WTC11 (cell line): ENCODE results near the gene CALHM4. TPM values are rescaled to one million over a fixed set of nuclear protein-coding genes. Genes with fewer than 3 reads are reported as not detected.

ENCODE experiments used
- ATAC-seq: fragments of 200-7000 bp; cut with Tn5 transposase; 2 replicates; pipeline ENCODE4 v1.10.0; 2021; ENCODE audit warnings: mild to moderate bottlenecking, moderate library complexity
- CTCF ChIA-PET: fragments of 300-600 bp; sonication (Branson Sonifier 250); formaldehyde crosslinking; loops from one replicate; lab custom pipeline; 2021; ENCODE audit warnings: antibody characterized with exemption; lab: Charles Lee
- POLR2A ChIA-PET: fragments of 350-600 bp; sonication (Branson Sonifier 250); formaldehyde crosslinking; loops from one replicate; lab custom pipeline; 2021; ENCODE audit warnings: antibody characterized with exemption; lab: Charles Lee
- DNase-seq: peaks from one replicate; pipeline ENCODE4 v3.0.0; 2021; ENCODE audit warnings: low spot score
- H3K27ac Mint-ChIP-seq: 2 replicates; pipeline ENCODE4 v1.8.0; 2021; ENCODE audit warnings: mixed read lengths
- H3K27me3 Mint-ChIP-seq: 2 replicates; pipeline ENCODE4 v1.8.0; 2021; ENCODE audit warnings: low read depth, mild to moderate bottlenecking, moderate library complexity, mixed read lengths
- H3K36me3 Mint-ChIP-seq: 2 replicates; pipeline ENCODE4 v1.8.0; 2021; ENCODE audit warnings: mixed read lengths
- H3K4me1 Mint-ChIP-seq: 2 replicates; pipeline ENCODE4 v1.8.0; 2022; ENCODE audit warnings: mixed read lengths
- H3K4me3 Mint-ChIP-seq: 2 replicates; pipeline ENCODE4 v1.8.0; 2021; ENCODE audit warnings: mild to moderate bottlenecking, moderate library complexity, mixed read lengths
- H3K9me3 Mint-ChIP-seq: 2 replicates; pipeline ENCODE4 v1.8.0; 2021; ENCODE audit warnings: mixed read lengths
- CREB1 ChIP-seq: sonication (generic); formaldehyde crosslinking; IDR thresholded peaks from 2 replicates; pipeline ENCODE4 v1.8.0; 2023; ENCODE audit warnings: mild to moderate bottlenecking, missing genetic modification reagents
- ELF4 ChIP-seq: sonication (generic); formaldehyde crosslinking; IDR thresholded peaks from 2 replicates; pipeline ENCODE4 v1.8.1; 2022; ENCODE audit warnings: low read depth, mild to moderate bottlenecking, moderate library complexity, missing genetic modification reagents
- EMX1 ChIP-seq: fragments of 250-450 bp; sonication (Bioruptor Pico); IDR thresholded peaks from 2 replicates; pipeline ENCODE4 v1.8.0; 2021; ENCODE audit warnings: mild to moderate bottlenecking
- ERG ChIP-seq: fragments of 250-450 bp; sonication (Bioruptor Pico); IDR thresholded peaks from 2 replicates; pipeline ENCODE4 v1.8.0; 2021; ENCODE audit warnings: mild to moderate bottlenecking
- FOXJ3 ChIP-seq: sonication (generic); formaldehyde crosslinking; IDR thresholded peaks from 2 replicates; pipeline ENCODE4 v1.9.0; 2021; ENCODE audit warnings: missing genetic modification reagents, mild to moderate bottlenecking, borderline replicate concordance
- KAT7 ChIP-seq: sonication (generic); formaldehyde crosslinking; IDR thresholded peaks from 2 replicates; pipeline ENCODE4 v1.8.1; 2023; ENCODE audit warnings: missing genetic modification reagents, mild to moderate bottlenecking, borderline replicate concordance
- MLX ChIP-seq: sonication (generic); formaldehyde crosslinking; IDR thresholded peaks from 2 replicates; pipeline ENCODE4 v1.8.1; 2023; ENCODE audit warnings: mild to moderate bottlenecking, missing genetic modification reagents, moderate library complexity
- RORB ChIP-seq: fragments of 250-450 bp; sonication (Bioruptor Pico); IDR thresholded peaks from 2 replicates; pipeline ENCODE4 v1.9.0; 2021; ENCODE audit warnings: mild to moderate bottlenecking
- SMAD3 ChIP-seq: sonication (generic); formaldehyde crosslinking; IDR thresholded peaks from 2 replicates; pipeline ENCODE4 v1.8.0; 2022; ENCODE audit warnings: missing genetic modification reagents, mild to moderate bottlenecking, borderline replicate concordance
- SOX15 ChIP-seq: fragments of 250-450 bp; sonication (Bioruptor Pico); IDR thresholded peaks from 2 replicates; pipeline ENCODE4 v1.9.0; 2021; ENCODE audit warnings: mild to moderate bottlenecking
- TCF7 ChIP-seq: sonication (generic); formaldehyde crosslinking; IDR thresholded peaks from 2 replicates; pipeline ENCODE4 v1.8.0; 2022; ENCODE audit warnings: mild to moderate bottlenecking, low read depth, missing genetic modification reagents, moderate library complexity
- TEAD1 ChIP-seq: sonication (generic); formaldehyde crosslinking; IDR thresholded peaks from 2 replicates; pipeline ENCODE4 v1.8.0; 2022; ENCODE audit warnings: mild to moderate bottlenecking, missing genetic modification reagents
- ZNF232 ChIP-seq: sonication (generic); formaldehyde crosslinking; IDR thresholded peaks from 2 replicates; pipeline ENCODE4 v1.8.0; 2022; ENCODE audit warnings: mild to moderate bottlenecking, missing genetic modification reagents
- ZNF532 ChIP-seq: fragments of 250-450 bp; sonication (Bioruptor Pico); IDR thresholded peaks from 2 replicates; pipeline ENCODE4 v1.9.0; 2021; ENCODE audit warnings: mild to moderate bottlenecking, borderline replicate concordance
- ZNF671 ChIP-seq: fragments of 250-450 bp; sonication (Bioruptor Pico); IDR thresholded peaks from 2 replicates; pipeline ENCODE4 v1.8.0; 2021; ENCODE audit warnings: mild to moderate bottlenecking
- total RNA-seq: library from RNA; stranded (reverse); gene quantifications from 3 replicates; pipeline ENCODE4 v1.2.3, GENCODE V29; 2021
- TF ChIP-seq, protein P1 (sequence below): sonication (generic); formaldehyde crosslinking; IDR thresholded peaks from 2 replicates; pipeline ENCODE4 v1.8.1; 2023; ENCODE audit warnings: mild to moderate bottlenecking, missing genetic modification reagents
- TF ChIP-seq, protein P2 (sequence below): fragments of 250-450 bp; sonication (Bioruptor Pico); IDR thresholded peaks from 2 replicates; pipeline ENCODE4 v1.9.0; 2021; ENCODE audit warnings: mild to moderate bottlenecking
- TF ChIP-seq, protein P3 (sequence below): sonication (generic); formaldehyde crosslinking; IDR thresholded peaks from 2 replicates; pipeline ENCODE4 v1.8.0; 2022; ENCODE audit warnings: mild to moderate bottlenecking, missing genetic modification reagents
- TF ChIP-seq, protein P4 (sequence below): sonication (generic); formaldehyde crosslinking; IDR thresholded peaks from 2 replicates; pipeline ENCODE4 v1.8.0; 2022; ENCODE audit warnings: mild to moderate bottlenecking, missing genetic modification reagents

Gene CALHM4
- total RNA-seq, 1 experiment from 2014 or later = not detected

GRCh38 chr6:116557893-116558292 is 4.3 kb downstream of the CALHM4 start (continued):
- TF ChIP-seq MLX = no peak
- TF ChIP-seq ERG (CRISPR knock-in tag) = no peak
- TF ChIP-seq, protein P1, sequence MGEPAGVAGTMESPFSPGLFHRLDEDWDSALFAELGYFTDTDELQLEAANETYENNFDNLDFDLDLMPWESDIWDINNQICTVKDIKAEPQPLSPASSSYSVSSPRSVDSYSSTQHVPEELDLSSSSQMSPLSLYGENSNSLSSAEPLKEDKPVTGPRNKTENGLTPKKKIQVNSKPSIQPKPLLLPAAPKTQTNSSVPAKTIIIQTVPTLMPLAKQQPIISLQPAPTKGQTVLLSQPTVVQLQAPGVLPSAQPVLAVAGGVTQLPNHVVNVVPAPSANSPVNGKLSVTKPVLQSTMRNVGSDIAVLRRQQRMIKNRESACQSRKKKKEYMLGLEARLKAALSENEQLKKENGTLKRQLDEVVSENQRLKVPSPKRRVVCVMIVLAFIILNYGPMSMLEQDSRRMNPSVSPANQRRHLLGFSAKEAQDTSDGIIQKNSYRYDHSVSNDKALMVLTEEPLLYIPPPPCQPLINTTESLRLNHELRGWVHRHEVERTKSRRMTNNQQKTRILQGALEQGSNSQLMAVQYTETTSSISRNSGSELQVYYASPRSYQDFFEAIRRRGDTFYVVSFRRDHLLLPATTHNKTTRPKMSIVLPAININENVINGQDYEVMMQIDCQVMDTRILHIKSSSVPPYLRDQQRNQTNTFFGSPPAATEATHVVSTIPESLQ (CRISPR knock-in tag) = no peak
- no peak for TF ChIP-seq TEAD1 (CRISPR knock-in tag)
- TF ChIP-seq KAT7 (CRISPR knock-in tag) = no peak
- TF ChIP-seq ZNF532 = no peak
- TF ChIP-seq, protein P2, sequence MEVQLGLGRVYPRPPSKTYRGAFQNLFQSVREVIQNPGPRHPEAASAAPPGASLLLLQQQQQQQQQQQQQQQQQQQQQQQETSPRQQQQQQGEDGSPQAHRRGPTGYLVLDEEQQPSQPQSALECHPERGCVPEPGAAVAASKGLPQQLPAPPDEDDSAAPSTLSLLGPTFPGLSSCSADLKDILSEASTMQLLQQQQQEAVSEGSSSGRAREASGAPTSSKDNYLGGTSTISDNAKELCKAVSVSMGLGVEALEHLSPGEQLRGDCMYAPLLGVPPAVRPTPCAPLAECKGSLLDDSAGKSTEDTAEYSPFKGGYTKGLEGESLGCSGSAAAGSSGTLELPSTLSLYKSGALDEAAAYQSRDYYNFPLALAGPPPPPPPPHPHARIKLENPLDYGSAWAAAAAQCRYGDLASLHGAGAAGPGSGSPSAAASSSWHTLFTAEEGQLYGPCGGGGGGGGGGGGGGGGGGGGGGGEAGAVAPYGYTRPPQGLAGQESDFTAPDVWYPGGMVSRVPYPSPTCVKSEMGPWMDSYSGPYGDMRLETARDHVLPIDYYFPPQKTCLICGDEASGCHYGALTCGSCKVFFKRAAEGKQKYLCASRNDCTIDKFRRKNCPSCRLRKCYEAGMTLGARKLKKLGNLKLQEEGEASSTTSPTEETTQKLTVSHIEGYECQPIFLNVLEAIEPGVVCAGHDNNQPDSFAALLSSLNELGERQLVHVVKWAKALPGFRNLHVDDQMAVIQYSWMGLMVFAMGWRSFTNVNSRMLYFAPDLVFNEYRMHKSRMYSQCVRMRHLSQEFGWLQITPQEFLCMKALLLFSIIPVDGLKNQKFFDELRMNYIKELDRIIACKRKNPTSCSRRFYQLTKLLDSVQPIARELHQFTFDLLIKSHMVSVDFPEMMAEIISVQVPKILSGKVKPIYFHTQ (CRISPR knock-in tag) = no peak
- TF ChIP-seq EMX1 (CRISPR knock-in tag) = no peak
- TF ChIP-seq SMAD3 (CRISPR knock-in tag) = no peak
- TF ChIP-seq, all 79 proteins: peak for 0

DNA sequence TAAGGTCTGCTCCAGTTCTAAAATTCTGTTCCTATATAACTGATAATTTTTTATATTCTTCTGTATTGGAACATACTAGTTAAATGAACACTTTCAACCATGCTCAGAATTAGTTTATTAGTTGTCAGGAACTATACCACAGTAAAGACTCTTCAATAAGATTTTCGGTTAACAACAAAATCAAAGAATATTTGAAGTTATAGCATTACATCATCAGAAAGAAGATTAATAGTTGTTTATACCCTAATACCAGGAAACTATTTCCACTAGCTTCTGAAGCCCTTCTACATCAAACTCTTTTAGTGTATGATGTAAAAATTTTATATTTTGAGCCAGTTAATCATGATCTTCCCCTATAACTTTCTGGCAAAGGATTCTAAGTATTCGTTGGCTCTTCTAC is 6.6 kb downstream of the CALHM4 start:
- DNase-seq = no peak
- Mint-ChIP-seq H3K9me3 (no peaks in the 10 kb centered on the region), H3K27me3 (no peaks in the 10 kb centered on the region), H3K36me3 (no peaks in the 10 kb centered on the region), H3K4me1 (peaks cover 4% of the 10 kb centered on the region), H3K4me3 (no peak overlapping the region), H3K27ac (no peak overlapping the region)
- ChIA-PET CTCF (interaction anchor here (0.6 to 2.9 kb wide), 10 partner anchors 11 to 292 kb away, joined by 3 to 44 read pairs (median 6); partner anchors contain the start of gene RWDD1), POLR2A (no interaction called here)
- ATAC-seq = no peak
- TF ChIP-seq, protein P1 (CRISPR knock-in tag) = no peak
- TF ChIP-seq RORB = no peak
- no peak for TF ChIP-seq CREB1 (CRISPR knock-in tag)
- TF ChIP-seq, protein P3, sequence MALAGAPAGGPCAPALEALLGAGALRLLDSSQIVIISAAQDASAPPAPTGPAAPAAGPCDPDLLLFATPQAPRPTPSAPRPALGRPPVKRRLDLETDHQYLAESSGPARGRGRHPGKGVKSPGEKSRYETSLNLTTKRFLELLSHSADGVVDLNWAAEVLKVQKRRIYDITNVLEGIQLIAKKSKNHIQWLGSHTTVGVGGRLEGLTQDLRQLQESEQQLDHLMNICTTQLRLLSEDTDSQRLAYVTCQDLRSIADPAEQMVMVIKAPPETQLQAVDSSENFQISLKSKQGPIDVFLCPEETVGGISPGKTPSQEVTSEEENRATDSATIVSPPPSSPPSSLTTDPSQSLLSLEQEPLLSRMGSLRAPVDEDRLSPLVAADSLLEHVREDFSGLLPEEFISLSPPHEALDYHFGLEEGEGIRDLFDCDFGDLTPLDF (CRISPR knock-in tag) = no peak
- TF ChIP-seq, protein P4, sequence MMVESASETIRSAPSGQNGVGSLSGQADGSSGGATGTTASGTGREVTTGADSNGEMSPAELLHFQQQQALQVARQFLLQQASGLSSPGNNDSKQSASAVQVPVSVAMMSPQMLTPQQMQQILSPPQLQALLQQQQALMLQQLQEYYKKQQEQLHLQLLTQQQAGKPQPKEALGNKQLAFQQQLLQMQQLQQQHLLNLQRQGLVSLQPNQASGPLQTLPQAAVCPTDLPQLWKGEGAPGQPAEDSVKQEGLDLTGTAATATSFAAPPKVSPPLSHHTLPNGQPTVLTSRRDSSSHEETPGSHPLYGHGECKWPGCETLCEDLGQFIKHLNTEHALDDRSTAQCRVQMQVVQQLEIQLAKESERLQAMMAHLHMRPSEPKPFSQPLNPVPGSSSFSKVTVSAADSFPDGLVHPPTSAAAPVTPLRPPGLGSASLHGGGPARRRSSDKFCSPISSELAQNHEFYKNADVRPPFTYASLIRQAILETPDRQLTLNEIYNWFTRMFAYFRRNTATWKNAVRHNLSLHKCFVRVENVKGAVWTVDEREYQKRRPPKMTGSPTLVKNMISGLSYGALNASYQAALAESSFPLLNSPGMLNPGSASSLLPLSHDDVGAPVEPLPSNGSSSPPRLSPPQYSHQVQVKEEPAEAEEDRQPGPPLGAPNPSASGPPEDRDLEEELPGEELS = no peak
- no peak for TF ChIP-seq ZNF671 (CRISPR knock-in tag)
- no peak for TF ChIP-seq TCF7 (CRISPR knock-in tag)
- TF ChIP-seq FOXJ3 (CRISPR knock-in tag) = no peak
- no peak for TF ChIP-seq ELF4 (CRISPR knock-in tag)
- no peak for TF ChIP-seq SOX15
- TF ChIP-seq ZNF232 (CRISPR knock-in tag) = no peak
